ENCODE data around the gene COX19. TPM values are rescaled to one million over a fixed set of nuclear protein-coding genes. Genes with fewer than 3 reads are reported as not detected.

COX19 gene
- total RNA-seq, 1 donor from 2014 or later: 10.8 TPM

- no peak for TF ChIP-seq CTCF (IDR thresholded peaks at IDR 0.05)
- TF ChIP-seq POLR2AphosphoS5 (IDR thresholded peaks at IDR 0.05; ENCODE audit: insufficient read depth in 1 of 2, low read depth in 1 of 2): no peak
- no peak for TF ChIP-seq POLR2A (IDR thresholded peaks at IDR 0.05)
- Histone ChIP-seq H3K36me3 (no peaks in the 10 kb centered on the region), H3K27me3 (no peaks in the 10 kb centered on the region), H3K4me1 (no peaks in the 10 kb centered on the region), H3K9me3 (no peaks in the 10 kb centered on the region), H3K27ac (no peak overlapping the region), H3K4me3 (no peak overlapping the region)
- intact Hi-C loops (cut with DNase I): no loop called here
- no peak for DNase-seq (ENCODE audit: extremely low spot score in 2 of 2)
Observed at GRCh38 chr7:935874-936385, 39.4 kb downstream of the COX19 start.

- Histone ChIP-seq H3K4me1 (no peaks in the 10 kb centered on the region), H3K4me3 (no peak overlapping the region), H3K36me3 (no peaks in the 10 kb centered on the region), H3K27me3 (no peaks in the 10 kb centered on the region), H3K9me3 (no peaks in the 10 kb centered on the region), H3K27ac (no peak overlapping the region)
- intact Hi-C loops (cut with DNase I): no loop called here
- no peak for TF ChIP-seq POLR2AphosphoS5 (IDR thresholded peaks at IDR 0.05; ENCODE audit: insufficient read depth in 1 of 2, low read depth in 1 of 2)
- no peak for TF ChIP-seq CTCF (IDR thresholded peaks at IDR 0.05)
- no peak for TF ChIP-seq POLR2A (IDR thresholded peaks at IDR 0.05)
- no peak for DNase-seq (ENCODE audit: extremely low spot score in 2 of 2)
Observed at GRCh38 chr7:935164-935873, 40.0 kb downstream of the COX19 start.

GRCh38 chr7:934469-935163, 40.7 kb downstream of the COX19 start:
- Histone ChIP-seq H3K36me3 (no peaks in the 10 kb centered on the region), H3K4me3 (no peak overlapping the region), H3K27ac (no peak overlapping the region), H3K27me3 (no peaks in the 10 kb centered on the region), H3K4me1 (no peaks in the 10 kb centered on the region), H3K9me3 (no peaks in the 10 kb centered on the region)
- intact Hi-C loops (cut with DNase I): no loop called here
- no peak for TF ChIP-seq POLR2AphosphoS5 (IDR thresholded peaks at IDR 0.05; ENCODE audit: insufficient read depth in 1 of 2, low read depth in 1 of 2)
- no peak for TF ChIP-seq POLR2A (IDR thresholded peaks at IDR 0.05)
- no peak for TF ChIP-seq CTCF (IDR thresholded peaks at IDR 0.05)
- no peak for DNase-seq (ENCODE audit: extremely low spot score in 2 of 2)

- no peaks in the 10 kb centered on the region for H3K36me3 ChIP-seq
- H3K27ac ChIP-seq: no peak overlapping the region
- intact Hi-C loops (cut with DNase I): no loop called here
- DNase-seq (ENCODE audit: extremely low spot score in 2 of 2): no peak
- no peak overlapping the region for H3K4me3 ChIP-seq
- H3K9me3 ChIP-seq: no peaks in the 10 kb centered on the region
- no peaks in the 10 kb centered on the region for H3K27me3 ChIP-seq
- no peaks in the 10 kb centered on the region for H3K4me1 ChIP-seq
- TF ChIP-seq POLR2AphosphoS5 (IDR thresholded peaks at IDR 0.05; ENCODE audit: insufficient read depth in 1 of 2, low read depth in 1 of 2) (no peak), POLR2A (IDR thresholded peaks at IDR 0.05) (no peak), CTCF (IDR thresholded peaks at IDR 0.05) (no peak)
Observed at GRCh38 chr7:932651-932975, 42.7 kb downstream of the COX19 start.
